ENCODE measurements around the gene ACTL7B.
"Not testable (repeated sequence)": the region's sequence is repeated elsewhere in the genome, so short reads cannot be mapped to it uniquely, and the experiment has no call there.

Gene ACTL7B

GRCh38 chr9:108855888-108856287 lies at the start of gene ACTL7B:
TSS of gene ACTL7B (minus strand) at chr9:108855986. CDS start at chr9:108855930, 56 bp downstream.
- DNase-seq = no peak

GRCh38 chr9:108905494-108905893 lies 49.7 kb upstream of the ACTL7B start:
- DNase-seq = no peak

- no peak for DNase-seq
These were observed 48.4 kb upstream of the ACTL7B start for GRCh38 chr9:108904161-108904560.

GRCh38 chr9:108903420-108904103 lies 47.8 kb upstream of the ACTL7B start:
- DNase-seq = no peak

GRCh38 chr9:108900176-108900575 lies 44.4 kb upstream of the ACTL7B start:
- no peak for DNase-seq

- DNase-seq = not testable (repeated sequence)
These were observed 43.4 kb upstream of the ACTL7B start for GRCh38 chr9:108899023-108899695.

GRCh38 chr9:108897324-108898096 lies 41.7 kb upstream of the ACTL7B start:
- no peak for DNase-seq

- no peak for DNase-seq
These were observed 38.6 kb upstream of the ACTL7B start for GRCh38 chr9:108894225-108894997.

- DNase-seq = no peak
These were observed 33.9 kb upstream of the ACTL7B start for GRCh38 chr9:108889649-108890067.

- not testable (repeated sequence) for DNase-seq
These were observed 30.9 kb upstream of the ACTL7B start for GRCh38 chr9:108886594-108887271.

GRCh38 chr9:108885643-108886348 lies 30.0 kb upstream of the ACTL7B start:
- peak; percentile 31 for DNase-seq

GRCh38 chr9:108884701-108885100 lies 28.9 kb upstream of the ACTL7B start:
- no peak for DNase-seq

- no peak for DNase-seq
These were observed 27.3 kb upstream of the ACTL7B start for GRCh38 chr9:108883085-108883484.

GRCh38 chr9:108882052-108882888 lies 26.5 kb upstream of the ACTL7B start:
- DNase-seq = no peak

- no peak for DNase-seq
These were observed 25.0 kb upstream of the ACTL7B start for GRCh38 chr9:108880738-108881316.

GRCh38 chr9:108877524-108877923 lies 21.7 kb upstream of the ACTL7B start:
- DNase-seq = no peak

GRCh38 chr9:108876425-108876824 lies 20.6 kb upstream of the ACTL7B start:
- no peak for DNase-seq

- no peak for DNase-seq
These were observed 18.4 kb upstream of the ACTL7B start for GRCh38 chr9:108874058-108874788.

- no peak for DNase-seq
These were observed 13.4 kb upstream of the ACTL7B start for GRCh38 chr9:108869092-108869725.

All from DMS79 (cell line).